GM18907 (cell line): ENCODE results near the gene BORCS8.
A peak's percentile ranks its signal among the peaks of the same experiment; 100 is the strongest.

Source experiments
- ATAC-seq: cut with Tn5 transposase; IDR thresholded peaks from one replicate; pipeline ENCODE4 v1.9.1; 2021; ENCODE audit warnings: mild to moderate bottlenecking, moderate library complexity; ENCODE audit not compliant: unreplicated experiment

The BORCS8 gene

GRCh38 chr19:19214892-19215291 is 22.9 kb upstream of the BORCS8 start:
- no peak for ATAC-seq

DNA sequence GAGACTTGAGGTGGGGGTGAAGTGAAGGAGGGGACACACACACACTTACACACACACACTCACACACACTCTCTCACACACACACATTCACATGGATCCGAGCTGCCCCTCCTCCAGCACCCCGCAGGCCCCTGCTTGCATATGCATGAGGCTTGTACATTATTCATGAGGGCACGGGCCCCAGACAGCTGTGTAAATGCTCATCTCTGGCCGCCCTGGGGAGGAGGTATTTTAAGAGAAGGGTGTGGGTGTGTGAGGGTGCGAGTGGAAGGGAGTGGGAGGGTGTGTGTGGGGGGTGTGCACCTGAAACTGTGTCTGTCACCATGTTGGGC is 22.2 kb upstream of the BORCS8 start:
- ATAC-seq = no peak

GRCh38 chr19:19213426-19214158 is 21.6 kb upstream of the BORCS8 start:
- ATAC-seq = no peak

GRCh38 chr19:19212916-19213315 is 21.0 kb upstream of the BORCS8 start:
- ATAC-seq = no peak

- ATAC-seq = no peak
These were observed 19.8 kb upstream of the BORCS8 start, which contains the start of gene NCAN for GRCh38 chr19:19211499-19212420. Gene NCAN, plus strand, starts transcription at chr19:19211958. Its CDS starts 4,996 bp downstream, at chr19:19216954.

DNA sequence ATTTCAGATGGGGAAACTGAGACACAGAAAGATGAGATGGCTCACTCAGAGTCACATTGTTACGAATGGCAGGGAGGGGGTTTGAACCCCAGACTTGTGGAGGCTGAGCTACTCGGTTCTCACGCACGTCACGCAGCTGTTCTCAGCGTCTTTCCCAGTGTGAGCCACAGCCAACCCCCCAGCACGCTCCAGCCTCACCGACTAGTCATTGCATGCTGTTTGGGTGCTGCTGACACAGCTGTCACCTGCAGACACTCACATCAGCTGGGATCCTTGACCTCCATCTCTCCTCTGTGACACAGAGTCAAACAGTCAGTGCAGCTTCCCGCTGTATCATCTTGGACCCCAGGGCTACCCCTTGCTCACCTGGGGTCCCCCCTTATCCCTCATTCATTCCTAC is 17.4 kb upstream of the BORCS8 start:
- no peak for ATAC-seq

- no peak for ATAC-seq
These were observed 16.0 kb upstream of the BORCS8 start for GRCh38 chr19:19207637-19208572.

DNA sequence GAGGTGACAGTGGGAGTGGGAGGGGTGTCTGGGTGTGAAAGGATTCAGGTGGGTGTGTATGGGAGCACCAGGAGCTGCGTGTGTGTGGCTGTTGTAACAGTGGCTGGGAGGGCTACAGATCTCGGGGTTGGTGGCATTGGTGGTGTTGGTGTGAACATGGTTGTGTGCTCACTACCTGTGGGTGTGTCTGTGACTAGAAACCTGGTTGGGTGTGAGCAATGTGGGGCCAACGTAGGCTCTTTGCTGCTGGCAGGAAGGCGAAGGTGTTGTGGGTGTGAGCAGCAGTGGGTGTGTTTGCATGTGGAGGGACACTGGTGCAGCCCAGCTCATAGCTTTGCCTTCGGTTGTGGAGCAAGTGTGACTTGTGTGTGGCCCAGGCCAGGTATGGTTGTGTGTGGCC is 15.0 kb upstream of the BORCS8 start:
- ATAC-seq = no peak

- ATAC-seq = no peak
These were observed 13.8 kb upstream of the BORCS8 start for GRCh38 chr19:19205416-19206410.

DNA sequence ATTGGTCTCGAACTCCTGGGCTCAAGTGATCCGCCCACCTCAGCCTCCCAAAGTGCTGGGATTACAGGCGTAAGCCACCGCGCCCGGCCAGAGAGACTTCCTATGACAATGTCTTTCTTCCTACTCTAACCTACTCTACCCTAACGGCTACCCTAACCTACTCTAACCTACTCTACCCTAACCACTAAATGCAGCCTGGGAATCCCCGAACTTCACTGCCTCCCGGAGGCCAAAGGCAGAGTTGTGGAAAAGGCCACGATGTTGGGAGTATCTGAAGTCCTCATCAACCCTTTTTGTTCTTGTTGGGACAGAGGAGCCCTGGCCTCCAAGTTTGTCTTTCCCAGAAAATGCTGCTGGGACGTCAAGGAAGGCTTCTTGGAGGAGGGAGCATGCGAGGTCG is 12.2 kb upstream of the BORCS8 start:
- no peak for ATAC-seq

DNA sequence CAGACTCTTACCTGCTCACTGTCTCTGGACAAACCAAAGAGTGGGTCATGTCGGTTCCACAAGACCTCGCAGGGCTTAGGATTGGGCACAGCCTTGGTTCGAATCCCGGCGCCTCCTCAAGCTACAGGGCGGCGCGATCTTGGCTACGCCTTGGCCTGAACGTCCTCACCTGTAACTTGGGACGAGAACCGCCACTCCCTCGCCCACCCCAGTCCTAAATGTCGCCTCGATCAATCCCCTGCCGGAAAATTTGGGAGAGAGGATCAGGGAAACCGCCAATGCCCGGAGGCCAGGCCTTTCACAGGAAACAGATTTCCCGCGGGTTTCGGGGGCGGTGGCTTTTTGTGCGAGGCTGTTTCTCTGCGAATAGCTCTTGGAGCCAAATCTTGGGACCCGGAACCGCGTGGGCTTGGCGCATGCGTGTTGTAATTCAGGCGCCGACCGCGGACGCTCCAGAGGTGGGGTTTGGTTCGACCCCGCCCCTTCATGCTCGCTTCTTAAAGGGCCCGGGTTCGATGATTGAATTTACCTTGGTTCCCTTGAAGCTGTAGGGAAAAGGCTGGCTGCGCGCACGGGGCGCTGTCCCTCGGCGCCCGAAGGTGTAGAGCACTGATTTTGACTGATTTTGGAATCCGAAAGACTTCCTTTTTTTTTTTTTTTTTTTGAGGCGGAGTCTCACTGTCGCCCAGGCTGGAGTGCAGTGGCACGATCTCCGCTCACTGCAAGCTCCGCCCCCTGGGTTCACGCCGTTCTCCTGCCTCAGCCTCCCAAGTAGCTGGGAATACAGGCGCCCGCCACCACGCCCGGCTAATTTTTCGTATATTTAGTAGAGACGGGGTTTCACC is 11.3 kb upstream of the BORCS8 start, which contains the start of gene NR2C2AP:
NR2C2AP (minus strand) TSS at position 403 of the 845 bp plus-strand sequence; CDS start at position 49, 354 bp downstream.
- peak; percentile 64 for ATAC-seq

DNA sequence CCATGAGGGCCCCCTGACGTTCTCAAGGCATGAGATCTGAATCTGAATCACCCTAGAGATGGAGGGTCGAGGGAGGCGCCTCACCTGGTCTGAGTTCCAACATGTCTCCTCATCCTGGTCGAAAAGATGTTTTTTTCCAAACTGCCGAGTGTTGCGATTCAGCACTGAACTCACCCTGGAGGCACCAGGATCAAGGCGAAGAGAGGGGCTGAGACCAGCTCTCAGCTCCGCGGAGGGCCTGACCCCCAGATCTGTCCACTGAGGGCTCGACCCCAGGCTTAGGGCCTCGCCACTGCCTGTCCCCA is 10.7 kb upstream of the BORCS8 start:
- ATAC-seq = peak; percentile 19

DNA sequence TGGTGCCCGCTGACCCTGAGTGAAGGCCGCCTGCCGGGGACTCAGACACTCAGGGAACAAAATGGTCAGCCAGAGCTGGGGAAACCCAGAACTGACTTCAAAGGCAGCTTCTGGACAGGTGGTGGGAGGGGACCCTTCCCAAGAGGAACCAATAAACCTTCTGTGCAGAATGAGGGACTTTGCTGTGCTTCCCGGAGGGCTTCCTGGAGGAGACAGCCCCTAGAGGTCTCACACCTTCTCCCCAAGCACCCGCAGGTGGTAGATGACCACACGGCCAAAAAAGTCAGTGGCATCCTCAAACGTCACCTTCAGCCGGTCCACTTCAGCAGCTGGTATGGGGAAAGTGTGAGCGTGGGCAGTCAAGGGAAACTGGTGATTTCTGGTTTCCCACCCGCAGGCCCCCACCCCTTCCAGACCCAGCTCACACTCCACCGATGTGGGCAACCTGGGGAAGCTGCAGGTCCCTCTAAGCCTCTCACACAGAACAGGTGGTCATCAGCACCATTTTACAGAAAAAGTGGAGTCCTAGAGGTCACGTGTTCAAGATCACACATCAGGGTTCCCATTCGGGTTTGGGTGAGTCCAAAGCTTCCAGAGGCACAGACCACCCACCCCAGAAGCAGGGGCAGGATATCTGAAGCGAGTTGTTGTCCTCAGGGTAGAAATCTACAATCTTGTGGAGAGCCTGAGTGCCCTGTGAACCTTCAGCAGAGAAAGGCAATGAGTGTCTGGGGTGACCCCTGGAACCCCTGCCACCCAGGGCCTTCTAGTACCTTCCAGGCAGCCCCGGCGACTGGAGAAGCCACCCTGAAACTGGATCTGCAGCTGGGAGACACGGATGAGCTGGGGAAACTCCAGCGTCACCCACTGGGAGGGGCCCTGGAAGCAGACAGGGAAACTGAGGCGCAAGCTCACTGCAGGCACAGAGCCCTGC is 10.0 kb upstream of the BORCS8 start:
- no peak for ATAC-seq

DNA sequence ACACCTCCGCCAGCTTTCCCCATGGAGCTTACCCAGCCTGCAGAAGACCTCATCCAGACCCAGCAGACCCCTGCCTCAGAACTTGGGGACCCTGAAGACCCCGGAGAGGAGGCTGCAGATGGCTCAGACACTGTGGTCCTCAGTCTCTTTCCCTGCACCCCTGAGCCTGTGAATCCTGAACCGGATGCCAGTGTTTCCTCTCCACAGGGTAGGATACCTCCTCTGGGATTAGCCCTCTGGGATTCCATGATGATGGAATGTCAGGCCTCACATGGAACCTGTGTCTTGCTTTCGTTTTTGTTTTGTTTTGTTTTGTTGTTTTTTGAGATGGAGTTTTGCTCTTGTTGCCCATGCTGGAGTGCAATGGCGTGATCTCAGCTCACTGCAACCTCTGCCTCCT is 2.0 kb upstream of the BORCS8 start:
- no peak for ATAC-seq

GRCh38 chr19:19192910-19193423 is 1.0 kb upstream of the BORCS8 start:
- ATAC-seq = peak; percentile 5

DNA sequence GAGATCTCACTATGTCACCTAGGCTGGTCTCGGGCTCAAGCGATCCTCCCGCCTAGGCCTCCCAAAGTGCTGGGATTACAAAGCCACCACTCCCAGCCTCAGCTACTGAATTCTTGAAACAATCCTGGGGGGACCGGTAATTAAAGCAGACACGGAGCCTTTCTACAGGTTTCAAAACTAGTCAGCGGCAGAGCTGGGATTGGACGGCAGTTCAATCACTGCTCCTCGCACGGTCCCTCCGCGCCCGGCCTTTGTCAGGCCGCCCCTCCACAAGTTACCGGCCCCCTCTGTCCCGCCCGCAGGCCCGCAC is 229 bp downstream of the BORCS8 start:
- no peak for ATAC-seq

DNA sequence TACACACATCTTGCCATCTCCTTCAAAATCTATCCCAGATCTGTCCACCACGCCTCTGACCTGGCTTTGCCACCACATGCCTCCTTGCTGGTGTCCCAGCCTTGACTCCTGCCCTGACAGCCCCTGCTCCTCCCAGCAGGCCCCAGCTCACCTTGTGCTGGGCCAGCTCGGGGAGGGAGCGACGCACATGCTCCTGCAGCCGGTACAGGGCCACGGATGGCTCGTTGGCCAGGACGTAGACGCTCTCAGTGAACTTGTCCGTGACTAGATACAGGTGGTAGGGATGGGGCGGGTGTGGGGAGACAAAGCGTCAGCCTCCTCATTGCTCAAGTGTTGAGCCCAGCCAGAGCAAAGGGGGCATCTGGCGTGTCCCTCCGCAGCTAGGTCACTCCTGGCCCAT is 5.2 kb downstream of the BORCS8 start:
- ATAC-seq = no peak
